Kidney tubule cell (primary cell): ENCODE measurements around the gene EXTL2.
"Not testable (repeated sequence)": the region's sequence is repeated elsewhere in the genome, so short reads cannot be mapped to it uniquely, and the experiment has no call there.

ENCODE experiments used
- DNase-seq: peaks from one replicate; pipeline ENCODE4 v3.0.0-alpha.2; 2018; ENCODE audit warnings: low spot score

The EXTL2 gene

DNA sequence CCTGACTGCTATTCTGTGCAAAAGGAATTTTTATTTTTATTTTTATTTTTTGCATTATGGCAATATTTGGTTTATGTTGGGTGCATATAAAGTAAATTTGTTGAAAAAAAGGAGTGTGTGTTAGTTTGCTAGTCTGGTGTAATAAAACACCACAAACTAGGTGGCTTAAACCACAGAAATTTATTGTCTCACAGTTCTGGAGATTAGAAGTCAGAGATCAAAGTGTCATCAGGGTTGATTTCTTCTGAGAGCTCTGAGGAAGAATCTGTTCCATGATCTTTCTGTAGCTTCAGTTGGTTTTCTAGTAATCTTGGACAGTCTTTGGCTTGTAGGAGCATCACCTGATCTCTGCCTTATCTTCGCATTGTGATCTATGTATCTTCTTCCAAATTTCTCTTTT, 7.7 kb upstream of the EXTL2 start:
- no peak for DNase-seq

DNA sequence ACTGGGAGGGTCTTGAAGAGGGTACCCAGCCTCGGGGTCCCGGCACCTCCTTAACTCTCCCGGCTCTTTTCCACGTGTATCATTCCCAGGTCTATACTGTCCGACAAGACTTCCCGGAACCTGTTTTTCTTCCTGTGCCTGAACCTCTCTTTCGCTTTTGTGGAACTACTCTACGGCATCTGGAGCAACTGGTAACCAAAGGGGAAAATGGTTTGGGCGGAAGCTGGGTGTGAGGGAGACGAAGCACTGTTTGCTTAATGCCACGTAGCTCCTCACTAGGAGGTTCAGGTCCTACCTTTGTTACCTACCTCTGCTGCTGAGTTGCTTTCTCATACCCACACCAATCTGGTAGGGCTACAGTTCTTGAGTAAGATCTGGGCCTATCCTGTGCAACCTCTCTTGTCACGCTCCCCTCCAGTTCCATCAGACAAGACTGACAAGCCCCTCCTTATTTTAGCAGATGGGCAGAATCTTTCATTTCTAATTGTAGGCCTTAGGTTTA, 1.9 kb upstream of the EXTL2 start:
- peak; percentile 73 for DNase-seq

DNA sequence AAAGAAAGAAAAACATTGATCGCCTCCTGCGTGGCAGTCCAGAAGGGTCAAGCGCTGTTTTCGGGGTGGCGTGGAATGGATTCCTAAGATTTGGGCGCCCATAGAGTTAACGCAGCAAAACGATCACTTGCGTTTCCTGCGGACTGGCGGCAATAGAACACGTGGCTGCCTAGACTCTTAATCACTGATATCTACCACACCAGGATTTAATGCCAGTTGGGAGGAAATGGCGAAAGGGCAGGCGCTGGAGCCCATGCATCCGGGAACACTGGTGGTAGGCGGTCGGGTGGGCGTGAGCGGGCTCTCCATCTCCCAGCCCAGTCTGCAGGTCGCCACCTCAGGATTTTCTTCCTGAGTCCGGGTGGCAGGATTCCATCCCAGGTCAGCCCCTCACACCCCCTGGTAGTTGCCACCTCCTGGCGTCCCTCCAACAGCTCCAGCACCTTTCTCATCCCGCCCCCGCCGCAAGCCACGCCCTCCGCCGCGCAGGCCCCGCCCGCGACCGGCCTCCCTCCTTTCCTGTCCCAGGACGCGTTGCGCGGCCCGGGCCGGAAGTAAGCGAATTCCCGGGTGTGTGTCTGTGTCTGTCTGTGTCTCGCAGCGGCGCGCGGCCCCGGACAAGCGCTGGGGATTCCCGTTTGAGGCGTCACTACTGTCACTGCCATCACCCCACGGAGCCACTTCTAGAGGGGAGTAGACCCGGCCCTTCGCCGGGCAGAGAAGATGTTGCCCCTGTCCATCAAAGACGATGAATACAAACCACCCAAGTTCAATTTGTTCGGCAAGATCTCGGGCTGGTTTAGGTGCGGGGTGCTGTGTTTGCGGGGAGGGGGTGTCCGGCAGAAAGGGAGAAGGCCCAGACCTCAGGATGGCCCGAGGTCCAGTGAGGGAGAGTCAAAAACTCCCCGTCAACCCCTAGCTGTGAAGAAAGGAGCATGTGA, 1.2 kb upstream of the EXTL2 start, which contains the start of gene SLC30A7:
SLC30A7 (plus strand) TSS at position 551 of the 941 bp plus-strand sequence; CDS start at position 724, 173 bp downstream.
- peak; percentile 96 for DNase-seq

DNA sequence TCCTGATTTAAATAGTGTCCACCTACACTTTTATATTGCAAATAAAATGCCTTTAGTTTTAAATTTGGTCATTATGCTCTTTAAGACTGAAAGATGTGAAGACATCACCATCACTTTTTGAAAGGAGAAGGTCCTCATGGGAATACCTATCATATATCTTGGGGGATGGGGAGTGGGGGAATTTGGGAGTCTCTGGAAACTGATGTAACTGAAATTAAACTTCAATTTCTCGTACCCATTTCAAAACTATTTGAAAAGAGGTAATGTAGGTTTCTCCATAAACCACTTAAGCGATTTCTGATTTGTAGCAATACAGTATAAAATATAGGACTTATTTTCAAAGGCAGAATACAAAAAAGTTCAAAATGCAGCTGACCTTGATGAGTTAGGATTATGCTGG, 924 bp downstream of the EXTL2 start:
- DNase-seq, result no peak

DNA sequence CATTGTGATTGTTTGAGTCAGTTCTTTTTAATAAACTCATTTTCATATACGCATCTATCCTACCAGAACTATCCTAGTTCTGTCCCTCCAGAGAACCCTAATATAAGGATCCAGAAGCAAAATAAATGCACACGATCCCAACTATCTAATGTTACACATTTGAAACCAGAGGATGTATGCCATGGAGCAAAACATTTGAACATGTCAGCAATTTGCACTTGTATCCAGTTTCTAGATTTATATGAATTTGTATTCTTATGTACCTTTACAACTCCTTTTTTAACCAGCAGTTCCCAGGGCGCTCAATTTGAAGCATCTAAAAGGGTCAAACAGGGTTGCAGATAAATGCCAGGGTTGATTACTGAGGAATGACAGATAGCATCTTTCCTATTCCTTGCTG, 2.1 kb downstream of the EXTL2 start:
- no peak for DNase-seq

DNA sequence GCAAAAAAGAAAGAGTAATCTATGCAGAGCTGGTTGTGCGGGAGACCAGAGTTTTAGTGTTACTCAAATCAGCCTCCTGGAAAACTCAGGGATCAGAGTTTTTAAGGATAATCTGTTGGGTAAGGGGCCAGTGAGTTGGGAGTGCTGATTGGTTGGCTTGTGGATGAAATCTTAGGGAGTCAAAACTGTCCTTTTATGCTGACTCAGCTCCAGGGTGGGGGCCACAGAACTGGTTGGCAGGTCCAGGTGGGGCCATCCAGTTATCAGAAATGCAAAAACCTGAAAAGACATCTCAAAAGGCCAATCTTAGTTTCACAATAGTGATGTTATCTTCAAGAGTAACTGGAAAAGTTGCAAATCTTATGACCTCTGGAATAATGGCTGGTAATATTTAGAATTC, 3.3 kb downstream of the EXTL2 start:
- no peak for DNase-seq

DNA sequence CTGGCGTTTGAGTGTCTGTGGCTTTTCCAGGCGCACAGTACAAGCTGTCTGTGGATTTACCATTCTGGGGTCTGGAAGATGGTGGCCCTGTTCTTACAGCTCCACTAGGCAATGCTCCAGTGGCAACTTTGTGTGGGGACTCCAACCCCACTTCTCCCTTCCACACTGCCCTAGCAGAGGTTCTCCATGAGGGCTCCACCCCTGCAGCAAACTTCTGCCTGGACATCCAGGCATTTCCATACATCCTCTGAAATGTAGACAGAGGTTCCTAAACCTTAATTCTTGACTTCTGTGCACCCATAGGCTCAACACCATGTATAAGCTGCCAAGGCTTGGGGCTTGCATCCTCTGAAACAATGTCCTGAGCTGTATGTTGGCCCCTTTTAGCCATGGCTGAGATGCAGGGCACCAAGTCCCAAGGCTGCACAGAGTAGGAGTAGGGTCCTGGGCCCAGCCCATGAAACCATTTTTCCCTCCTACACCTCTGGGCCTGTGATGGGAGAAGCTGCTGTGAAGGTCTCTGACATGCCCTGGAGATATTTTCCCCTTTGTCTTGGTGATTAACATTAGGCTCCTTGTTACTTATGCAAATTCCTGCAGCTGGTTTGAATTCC, 4.7 kb downstream of the EXTL2 start:
- not testable (repeated sequence) for DNase-seq

DNA sequence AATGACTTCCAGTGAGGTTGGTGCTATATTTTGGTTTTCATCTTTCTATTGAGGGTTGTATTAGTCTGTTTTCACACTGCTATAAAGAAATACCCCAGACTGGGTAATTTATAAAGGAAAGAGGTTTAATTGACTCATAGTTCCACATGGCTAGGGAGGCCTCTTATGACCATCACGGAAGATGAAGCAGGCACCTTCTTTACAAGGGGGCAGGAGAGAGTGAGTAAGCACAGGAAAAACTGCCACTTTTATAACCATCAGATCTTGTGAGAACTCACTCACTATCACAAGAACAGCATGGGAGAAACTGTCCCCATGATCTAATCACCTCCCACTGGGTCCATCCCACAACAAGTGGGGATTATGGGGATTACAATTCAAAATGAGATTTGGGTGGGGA, 5.6 kb downstream of the EXTL2 start:
- peak; percentile 6 for DNase-seq

DNA sequence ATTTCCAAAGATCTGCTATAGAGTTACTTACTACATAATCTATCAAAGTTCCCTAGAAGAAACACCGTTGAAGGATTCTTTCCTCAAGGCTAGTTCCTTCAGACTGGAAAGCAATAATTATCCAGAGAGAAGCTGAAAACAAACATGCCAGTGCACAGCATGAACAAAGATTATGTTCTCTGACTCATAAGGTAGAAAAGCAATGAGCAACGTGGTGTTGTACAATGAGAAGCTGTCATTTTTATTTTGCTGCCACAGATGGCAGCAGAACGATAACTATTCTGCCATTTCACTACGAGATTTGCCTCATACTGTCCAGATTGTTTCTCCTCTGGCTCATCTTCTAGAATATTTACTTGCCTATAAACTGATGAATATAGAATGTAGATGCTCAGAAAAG, 10.7 kb downstream of the EXTL2 start:
- DNase-seq, result peak; percentile 66

DNA sequence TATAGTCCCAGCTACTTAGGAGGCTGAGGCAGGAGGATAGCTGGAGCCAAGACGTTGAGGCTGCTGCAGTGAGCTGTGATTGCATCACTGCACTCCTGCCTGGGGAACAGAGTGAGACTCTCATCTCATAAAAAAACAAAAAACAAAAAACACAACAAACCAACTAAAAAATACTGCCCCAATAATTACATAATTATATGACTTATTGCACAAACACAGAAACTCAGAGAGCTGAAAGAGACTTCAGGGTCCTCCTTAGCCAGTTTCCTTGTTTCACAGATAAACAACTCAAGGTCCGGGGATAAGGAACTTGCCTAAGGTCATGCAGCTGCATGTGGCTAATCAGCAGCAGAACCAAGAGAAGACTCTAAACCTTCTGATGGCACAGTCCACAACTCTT, 11.9 kb downstream of the EXTL2 start:
- DNase-seq, result no peak

DNA sequence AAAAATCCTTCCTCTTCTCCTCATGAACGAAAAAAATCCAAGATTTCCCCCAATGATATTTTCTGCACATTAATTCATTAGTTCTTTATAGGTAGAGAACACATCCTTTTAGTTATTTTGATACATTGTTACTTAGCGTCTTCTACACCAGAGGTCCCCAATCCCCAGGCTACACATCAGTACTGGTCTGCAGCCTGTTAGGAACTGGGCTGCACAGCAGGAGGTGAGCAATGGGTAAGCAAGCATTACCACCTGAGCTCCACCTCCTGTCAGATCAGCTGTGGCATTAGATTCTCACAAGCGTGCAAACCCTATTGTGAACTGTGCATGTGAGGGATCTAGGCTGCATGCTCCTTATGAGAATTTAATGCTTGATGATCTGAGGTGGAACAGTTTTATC, 13.0 kb downstream of the EXTL2 start:
- DNase-seq, result no peak

DNA sequence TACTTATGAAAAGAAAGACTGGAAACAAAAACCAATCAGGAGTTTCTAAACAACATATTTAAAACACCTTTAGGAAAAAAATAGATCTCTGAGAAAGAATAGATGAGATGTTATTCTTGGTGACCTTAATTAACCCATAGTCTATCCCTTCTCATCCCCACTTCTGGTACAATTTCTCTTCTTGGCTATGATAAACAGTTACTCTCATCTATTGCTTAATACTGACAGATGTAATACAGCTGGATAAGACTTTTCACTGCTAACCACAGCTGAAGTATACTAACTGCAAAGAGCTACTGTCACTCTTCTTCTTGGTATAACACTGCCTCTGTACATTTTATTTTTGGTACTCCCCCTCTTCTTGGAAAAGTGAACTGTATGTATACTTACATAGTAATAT, 15.2 kb downstream of the EXTL2 start:
- DNase-seq, result no peak

DNA sequence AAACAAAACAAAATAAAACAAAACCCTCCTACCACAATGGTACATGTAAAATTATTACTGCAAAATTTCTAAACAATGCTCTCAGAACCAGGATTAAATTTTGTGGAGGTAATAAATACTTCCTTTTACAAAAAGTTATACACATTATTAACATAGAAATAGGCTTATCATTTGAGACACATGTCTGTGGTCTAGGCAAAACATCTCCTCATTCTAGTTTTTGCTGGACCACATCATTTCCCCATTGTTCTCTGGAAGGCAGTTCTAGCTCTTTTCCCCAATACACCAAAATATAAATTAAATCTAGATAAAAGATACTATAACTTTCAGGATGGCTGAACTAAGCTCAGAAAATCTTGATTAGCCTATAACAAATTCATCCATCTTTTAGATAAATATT, 18.4 kb downstream of the EXTL2 start:
- DNase-seq, result no peak

DNA sequence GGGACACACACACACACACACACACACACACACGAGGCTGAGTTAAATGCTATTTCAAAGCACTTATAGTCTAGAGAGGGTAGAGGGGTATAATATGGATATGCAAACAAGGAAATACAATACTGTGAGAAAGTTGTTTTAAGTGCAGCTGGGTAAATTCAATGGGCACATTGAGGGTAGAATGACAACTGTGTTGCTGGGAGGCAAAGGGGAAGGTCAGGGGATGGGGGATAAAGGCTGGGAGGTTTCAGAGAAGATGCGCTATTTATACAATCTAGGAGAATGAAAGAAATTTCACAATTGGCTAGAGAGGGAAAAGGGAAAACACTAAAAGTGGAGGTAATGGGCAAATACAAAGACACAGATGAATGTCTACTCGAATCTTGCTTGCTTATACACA, 19.4 kb downstream of the EXTL2 start:
- no peak for DNase-seq

DNA sequence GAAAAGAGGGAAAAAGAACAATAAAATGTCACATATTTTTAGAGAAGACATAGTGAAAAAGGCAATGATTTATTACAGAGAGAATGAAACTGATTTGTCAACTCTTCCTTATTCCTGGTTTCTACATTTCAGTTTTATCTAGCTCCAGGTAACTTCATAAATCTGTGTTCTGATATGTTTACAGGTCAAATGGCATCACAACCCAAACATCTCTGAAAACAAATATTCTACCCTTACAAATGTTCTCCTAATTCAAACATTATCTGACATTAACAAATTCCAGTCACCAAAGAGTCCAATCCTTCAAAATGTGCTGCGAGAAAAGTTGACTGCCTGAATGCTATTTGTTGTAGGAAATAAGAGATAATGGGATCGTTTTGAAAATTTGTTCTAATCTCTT, 20.2 kb downstream of the EXTL2 start:
- DNase-seq, result no peak

DNA sequence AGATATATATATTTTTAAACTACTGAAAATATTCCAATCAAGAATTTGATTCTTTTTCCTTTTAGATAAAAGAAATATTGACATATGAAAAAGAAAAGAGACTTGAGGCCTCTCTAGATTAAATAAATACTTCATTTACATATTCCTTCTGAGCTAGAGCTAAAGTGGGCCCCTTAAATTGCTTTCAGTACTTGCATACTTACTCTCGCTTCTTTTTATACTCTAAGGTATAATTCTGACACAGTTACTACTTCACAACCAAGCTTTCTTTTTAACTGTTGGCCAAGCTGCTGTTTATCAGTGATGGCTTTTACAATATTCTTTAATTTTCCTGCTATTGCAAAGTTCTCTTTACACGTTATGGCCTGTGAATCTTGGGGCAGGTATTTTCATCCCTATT, 24.6 kb downstream of the EXTL2 start:
- no peak for DNase-seq

DNA sequence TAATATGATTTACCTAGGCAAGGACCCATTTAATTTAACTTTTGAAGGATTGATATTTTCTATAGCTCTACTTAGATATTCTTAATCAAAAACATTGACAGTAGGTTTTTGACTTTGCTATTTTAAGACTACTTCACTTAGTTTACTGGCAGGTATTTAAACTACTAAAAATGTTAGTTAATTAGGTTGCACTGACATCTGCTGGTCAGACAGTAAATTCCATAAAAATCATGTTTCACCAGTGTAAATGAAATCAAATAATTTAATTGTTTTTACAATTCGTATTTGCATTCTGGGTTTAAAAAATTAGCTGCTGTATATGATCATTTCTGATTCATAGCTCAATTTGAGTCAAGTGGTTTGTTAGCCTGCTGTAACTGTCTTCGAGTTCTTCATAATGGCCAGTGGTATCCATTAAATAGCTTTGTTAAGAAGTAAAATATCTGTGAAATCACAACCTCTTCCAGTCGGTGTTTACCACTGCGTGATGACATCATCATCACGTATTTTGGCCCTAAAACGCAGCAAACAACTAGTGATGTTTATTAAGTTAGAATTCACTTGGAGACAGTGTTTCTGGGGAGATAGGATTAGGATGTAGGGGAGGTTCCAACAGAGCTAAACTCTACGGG, 26.2 kb downstream of the EXTL2 start:
- peak; percentile 51 for DNase-seq

DNA sequence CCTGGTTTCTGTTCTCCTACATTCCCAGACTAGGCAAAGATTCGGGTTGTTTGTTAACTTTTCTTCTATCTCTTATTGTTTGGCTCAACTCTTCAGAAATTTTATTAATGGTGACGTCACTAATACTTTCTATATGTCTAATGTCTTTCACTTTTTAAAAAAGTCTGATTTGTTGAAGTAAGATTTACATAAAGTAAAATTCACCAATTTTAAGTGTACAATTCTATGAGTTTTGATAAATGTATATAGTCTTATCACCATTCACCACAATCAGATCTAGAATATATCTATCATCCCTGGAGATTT, 27.8 kb downstream of the EXTL2 start:
- DNase-seq, result no peak

DNA sequence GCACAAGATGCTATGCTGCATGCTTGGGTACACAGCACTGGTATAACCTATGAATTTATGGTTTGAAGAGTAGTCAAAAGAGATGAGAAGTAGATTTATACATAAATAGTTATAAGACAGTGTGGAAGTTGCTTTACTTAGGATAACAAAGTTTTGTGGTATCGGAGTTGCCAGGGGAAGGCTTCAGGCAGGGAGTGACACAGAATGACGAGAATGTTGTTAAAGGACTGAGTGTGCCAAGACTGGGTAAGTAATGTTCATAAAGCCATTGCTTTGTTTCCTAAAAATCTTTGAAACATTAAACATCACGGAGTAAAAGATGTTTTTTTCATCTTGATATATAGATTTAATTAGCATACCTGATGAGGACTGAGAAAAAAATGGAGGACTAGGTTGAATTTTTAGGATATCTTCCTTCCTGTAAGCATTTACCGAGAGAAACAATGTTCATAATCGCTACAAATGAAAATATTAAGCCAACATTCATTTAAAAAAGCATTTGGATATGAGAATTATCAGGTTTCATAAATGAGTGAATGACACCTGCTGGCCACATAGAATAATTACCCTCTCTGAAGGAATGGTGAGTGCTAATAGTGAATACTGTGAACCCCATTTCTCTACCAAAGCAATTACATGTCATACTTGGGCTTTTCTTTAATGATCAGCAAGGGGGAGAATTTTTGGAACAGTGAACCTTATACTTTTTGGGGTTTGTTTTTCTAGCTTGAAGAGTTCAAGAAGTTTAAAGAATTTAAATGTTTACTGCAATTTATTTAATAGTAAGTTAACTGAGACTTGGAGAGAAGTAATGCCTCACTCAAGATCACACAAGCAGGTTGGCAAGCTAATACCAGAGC, 28.4 kb downstream of the EXTL2 start:
- DNase-seq, result peak; percentile 54

DNA sequence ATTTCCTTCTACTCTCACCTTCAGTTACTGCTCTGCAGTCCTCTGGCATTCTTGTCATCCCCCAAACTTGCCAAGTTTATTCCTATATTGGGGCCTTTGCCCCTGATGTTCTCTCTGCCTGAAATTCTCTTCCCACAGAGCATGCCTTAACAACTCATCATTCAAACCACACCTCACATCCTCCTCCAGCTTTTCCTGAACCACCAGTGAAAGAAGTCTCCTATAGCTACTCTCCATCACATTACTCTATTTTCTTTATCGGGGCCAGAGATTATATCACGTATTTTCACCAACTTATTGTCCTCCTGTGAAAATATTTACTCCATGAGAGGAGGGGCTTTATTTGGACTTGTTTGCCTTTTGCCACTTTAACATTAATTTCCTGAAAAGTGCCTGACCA, 32.1 kb downstream of the EXTL2 start:
- DNase-seq, result peak; percentile 50

DNA sequence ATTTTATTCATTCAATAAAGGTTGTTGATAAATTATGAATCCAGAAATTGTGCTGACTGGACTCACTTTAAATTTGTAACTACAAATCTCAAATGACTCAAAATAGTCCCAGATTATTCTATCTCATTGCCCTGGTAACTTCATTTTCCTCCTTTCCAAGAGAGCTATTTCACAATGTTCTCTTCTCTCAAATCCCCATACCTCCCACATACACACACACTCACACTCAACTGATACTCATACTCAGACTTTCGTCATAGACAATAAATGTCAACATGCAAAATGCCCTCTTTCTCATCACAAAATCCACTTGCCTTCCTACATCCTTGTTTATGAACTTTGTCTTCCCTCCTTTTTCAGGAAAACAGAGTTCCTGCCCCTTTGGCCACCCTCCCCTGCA, 33.3 kb downstream of the EXTL2 start:
- DNase-seq, result no peak

DNA sequence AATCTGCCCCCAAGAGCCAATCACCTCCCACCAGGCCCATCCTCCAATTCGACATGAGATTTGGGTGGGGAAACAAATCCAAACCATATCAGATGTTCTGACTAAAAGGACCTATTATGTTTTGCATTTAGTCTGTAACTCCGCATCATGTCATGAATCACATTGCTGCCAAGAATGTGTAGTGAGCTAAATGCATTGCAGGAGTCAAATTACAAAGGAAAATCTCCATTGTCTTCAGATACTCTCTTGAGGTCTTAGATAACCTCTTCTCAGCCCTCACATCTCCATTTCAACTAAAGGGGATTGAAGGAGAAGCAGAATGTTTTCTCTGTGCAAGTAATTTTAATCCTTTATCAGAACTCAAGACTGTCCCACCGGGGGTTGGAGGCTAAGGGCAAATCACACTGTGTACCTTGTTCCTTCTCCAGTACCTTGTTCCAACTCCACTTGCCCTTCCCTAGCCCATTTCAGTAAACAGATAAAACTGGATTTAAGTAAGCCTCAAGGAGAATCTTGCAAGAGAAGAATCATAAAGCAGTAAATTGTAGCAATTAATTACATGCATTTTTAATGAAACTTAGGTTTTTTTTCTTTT, 34.1 kb downstream of the EXTL2 start:
- DNase-seq, result peak; percentile 19
